Activated CD4-positive, alpha-beta T cell treated with anti-CD3 and anti-CD28 coated beads for 36 hours (primary cell): Measurements from ENCODE around the gene SMCO2. TPM values are rescaled to one million over a fixed set of nuclear protein-coding genes. Genes with fewer than 3 reads are reported as not detected.
"Not testable (repeated sequence)": the region's sequence is repeated elsewhere in the genome, so short reads cannot be mapped to it uniquely, and the experiment has no call there.

Experiments
- ATAC-seq: fragments of 200-7000 bp; cut with Tn5 transposase; one replicate; pipeline ENCODE4 v1.10.0; 2021; ENCODE audit warnings: mild to moderate bottlenecking, moderate library complexity
- CTCF ChIA-PET: fragments of 350-600 bp; sonication (Branson Sonifier 250); formaldehyde crosslinking; loops from one replicate; lab custom pipeline; 2021; ENCODE audit warnings: antibody characterized with exemption; lab: Charles Lee
- POLR2A ChIA-PET: fragments of 350-600 bp; sonication (Branson Sonifier 250); formaldehyde crosslinking; loops from one replicate; lab custom pipeline; 2021; ENCODE audit warnings: antibody characterized with exemption, inconsistent platforms; lab: Charles Lee
- DNase-seq: peaks from one replicate; pipeline ENCODE4 v3.0.0-alpha.2; 2020
- H3K27ac Mint-ChIP-seq: one replicate; pipeline ENCODE4 v1.8.0; 2021; ENCODE audit warnings: mixed read lengths
- H3K27me3 Mint-ChIP-seq: one replicate; pipeline ENCODE4 v1.8.0; 2021; ENCODE audit warnings: mixed read lengths
- H3K36me3 Mint-ChIP-seq: one replicate; pipeline ENCODE4 v1.8.0; 2021; ENCODE audit warnings: low read depth, mixed read lengths
- H3K4me1 Mint-ChIP-seq: one replicate; pipeline ENCODE4 v1.8.0; 2021; ENCODE audit warnings: mixed read lengths
- H3K4me3 Mint-ChIP-seq: one replicate; pipeline ENCODE4 v1.8.0; 2021; ENCODE audit warnings: mild to moderate bottlenecking, moderate library complexity, mixed read lengths
- H3K9me3 Mint-ChIP-seq: one replicate; pipeline ENCODE4 v1.8.0; 2021; ENCODE audit warnings: low read depth, mixed read lengths
- intact Hi-C, 2 experiments: fragments of 100-400 bp; cut with DNase I in 1 of 2; cut with micrococcal nuclease in 1 of 2; formaldehyde crosslinking; loops; one replicate each; pipeline versions ENCODE4 v1.14.2 to v1.15.1; 2022 to 2024; cut with DNase I, micrococcal nuclease
- total RNA-seq, 2 experiments: library from RNA; stranded (reverse); gene quantifications; one replicate each; pipeline ENCODE4 v1.2.3, GENCODE V29; 2021

Gene SMCO2
- total RNA-seq, 2 experiments from 2014 or later: 0.23 TPM; not detected in 1

GRCh38 chr12:27542628-27543027 is 96.1 kb downstream of the SMCO2 start:
- H3K36me3 Mint-ChIP-seq: peaks cover 5% of the 10 kb centered on the region
- no peak overlapping the region for H3K27ac Mint-ChIP-seq
- H3K27me3 Mint-ChIP-seq: peaks cover 7% of the 10 kb centered on the region
- ATAC-seq (no peak), DNase-seq (no peak)
- intact Hi-C loops: no loop called here
- no peak overlapping the region for H3K4me3 Mint-ChIP-seq
- ChIA-PET POLR2A (no interaction called here), CTCF (no interaction called here)
- H3K4me1 Mint-ChIP-seq: peaks cover 5% of the 10 kb centered on the region
- no peaks in the 10 kb centered on the region for H3K9me3 Mint-ChIP-seq

GRCh38 chr12:27544858-27545257 is 98.3 kb downstream of the SMCO2 start:
- ATAC-seq, H3K4me3 Mint-ChIP-seq, intact Hi-C loops, H3K27ac Mint-ChIP-seq, POLR2A ChIA-PET, H3K36me3 Mint-ChIP-seq, DNase-seq, H3K27me3 Mint-ChIP-seq, H3K9me3 Mint-ChIP-seq: not testable (repeated sequence)
- peaks cover 14% of the 10 kb centered on the region for H3K4me1 Mint-ChIP-seq
- CTCF ChIA-PET: interaction anchor here (0.6 kb wide), 1 partner anchor 11 kb away, joined by 3 read pairs; no protein-coding TSS in a partner anchor

- Mint-ChIP-seq H3K36me3 (peaks cover 5% of the 10 kb centered on the region), H3K4me3 (no peak overlapping the region), H3K27me3 (peaks cover 7% of the 10 kb centered on the region), H3K9me3 (no peaks in the 10 kb centered on the region), H3K27ac (no peak overlapping the region), H3K4me1 (peaks cover 15% of the 10 kb centered on the region)
- DNase-seq (no peak), ATAC-seq (no peak)
- ChIA-PET CTCF (interaction anchor here (0.6 to 1.4 kb wide), 2 partner anchors 11 to 107 kb away, joined by 3 to 4 read pairs; no protein-coding TSS in a partner anchor), POLR2A (interaction anchor here (0.6 kb wide), 1 partner anchor 35 kb away, joined by 3 read pairs; no protein-coding TSS in a partner anchor)
- intact Hi-C loops: no loop called here
Measured at GRCh38 chr12:27545665-27546064, 99.1 kb downstream of the SMCO2 start.

GRCh38 chr12:27547592-27547991 is 101.1 kb downstream of the SMCO2 start:
- no peak for DNase-seq
- ATAC-seq: no peak
- ChIA-PET CTCF (interaction anchor here (0.6 to 1.0 kb wide), 2 partner anchors 16 to 192 kb away, joined by 3 read pairs; no protein-coding TSS in a partner anchor), POLR2A (no interaction called here)
- Mint-ChIP-seq H3K4me3 (no peak overlapping the region), H3K4me1 (peaks cover 15% of the 10 kb centered on the region), H3K36me3 (peaks cover 5% of the 10 kb centered on the region), H3K27me3 (peaks cover 6% of the 10 kb centered on the region), H3K9me3 (no peaks in the 10 kb centered on the region), H3K27ac (no peak overlapping the region)
- intact Hi-C loops: no loop called here

- peaks cover 4% of the 10 kb centered on the region for H3K27me3 Mint-ChIP-seq
- no peaks in the 10 kb centered on the region for H3K9me3 Mint-ChIP-seq
- DNase-seq: no peak
- peaks cover 5% of the 10 kb centered on the region for H3K36me3 Mint-ChIP-seq
- H3K4me3 Mint-ChIP-seq: no peak overlapping the region
- peaks cover 17% of the 10 kb centered on the region for H3K4me1 Mint-ChIP-seq
- CTCF ChIA-PET: no interaction called here
- POLR2A ChIA-PET: no interaction called here
- peak; percentile 30 for ATAC-seq
- intact Hi-C loops: no loop called here
- H3K27ac Mint-ChIP-seq: no peak overlapping the region
Measured at GRCh38 chr12:27548301-27549199, 102.0 kb downstream of the SMCO2 start.

GRCh38 chr12:27549236-27549800 is 102.8 kb downstream of the SMCO2 start:
- peaks cover 17% of the 10 kb centered on the region for H3K4me1 Mint-ChIP-seq
- no peaks in the 10 kb centered on the region for H3K9me3 Mint-ChIP-seq
- POLR2A ChIA-PET: no interaction called here
- DNase-seq (no peak), ATAC-seq (no peak)
- peaks cover 2% of the 10 kb centered on the region for H3K27me3 Mint-ChIP-seq
- CTCF ChIA-PET: interaction anchor here (1.0 kb wide), 1 partner anchor 1352 kb away, joined by 5 read pairs; no protein-coding TSS in a partner anchor
- intact Hi-C loops: no loop called here
- peaks cover 4% of the 10 kb centered on the region for H3K36me3 Mint-ChIP-seq
- no peak overlapping the region for H3K4me3 Mint-ChIP-seq
- no peak overlapping the region for H3K27ac Mint-ChIP-seq

- CTCF ChIA-PET: interaction anchor here (0.9 to 1.0 kb wide), 2 partner anchors 12 to 1352 kb away, joined by 3 to 5 read pairs; no protein-coding TSS in a partner anchor
- H3K36me3 Mint-ChIP-seq: no peaks in the 10 kb centered on the region
- H3K27me3 Mint-ChIP-seq: peaks cover 3% of the 10 kb centered on the region
- no peaks in the 10 kb centered on the region for H3K9me3 Mint-ChIP-seq
- POLR2A ChIA-PET: no interaction called here
- DNase-seq (peak; percentile 14), ATAC-seq (no peak)
- no peak overlapping the region for H3K4me3 Mint-ChIP-seq
- intact Hi-C loops: no loop called here
- H3K27ac Mint-ChIP-seq: no peak overlapping the region
- peaks cover 17% of the 10 kb centered on the region for H3K4me1 Mint-ChIP-seq
Measured at GRCh38 chr12:27549801-27550652, 103.5 kb downstream of the SMCO2 start.

GRCh38 chr12:27550653-27550975 is 104.1 kb downstream of the SMCO2 start:
- peaks cover 3% of the 10 kb centered on the region for H3K27me3 Mint-ChIP-seq
- ChIA-PET CTCF (interaction anchor here (0.9 to 1.0 kb wide), 2 partner anchors 11 to 1353 kb away, joined by 3 to 5 read pairs; no protein-coding TSS in a partner anchor), POLR2A (no interaction called here)
- intact Hi-C loops: no loop called here
- ATAC-seq (no peak), DNase-seq (no peak)
- H3K36me3 Mint-ChIP-seq: no peaks in the 10 kb centered on the region
- no peak overlapping the region for H3K27ac Mint-ChIP-seq
- peaks cover 22% of the 10 kb centered on the region for H3K4me1 Mint-ChIP-seq
- H3K4me3 Mint-ChIP-seq: no peak overlapping the region
- no peaks in the 10 kb centered on the region for H3K9me3 Mint-ChIP-seq

- H3K4me3 Mint-ChIP-seq: no peak overlapping the region
- peaks cover 29% of the 10 kb centered on the region for H3K4me1 Mint-ChIP-seq
- intact Hi-C loops: no loop called here
- peaks cover 3% of the 10 kb centered on the region for H3K27me3 Mint-ChIP-seq
- DNase-seq: no peak
- H3K27ac Mint-ChIP-seq: no peak overlapping the region
- H3K9me3 Mint-ChIP-seq: no peaks in the 10 kb centered on the region
- POLR2A ChIA-PET: no interaction called here
- H3K36me3 Mint-ChIP-seq: no peaks in the 10 kb centered on the region
- no peak for ATAC-seq
- CTCF ChIA-PET: interaction anchor here (0.6 to 0.9 kb wide), 2 partner anchors 10 to 409 kb away, joined by 3 read pairs; no protein-coding TSS in a partner anchor
Measured at GRCh38 chr12:27551172-27551840, 104.8 kb downstream of the SMCO2 start.
